H9 (cell line): ENCODE data around the gene LRRC42. TPM values are rescaled to one million over a fixed set of nuclear protein-coding genes. Genes with fewer than 3 reads are reported as not detected.

Source experiments
- DNase-seq: peaks from one replicate; pipeline ENCODE4 v3.0.0-alpha.2; 2017
- H2AFZ ChIP-seq: one replicate; pipeline ENCODE4 v1.6.1; 2013; ENCODE audit warnings: mild to moderate bottlenecking, low read length, control low read depth, moderate library complexity
- H2AK5ac ChIP-seq: 2 replicates; pipeline ENCODE4 v1.6.1; 2013; ENCODE audit warnings: low read length, control low read depth, mixed read lengths; ENCODE audit not compliant: insufficient read length
- H2BK120ac ChIP-seq: one replicate; pipeline ENCODE4 v1.6.1; 2013; ENCODE audit warnings: low read depth, mild to moderate bottlenecking, low read length, control low read depth, inconsistent platforms; ENCODE audit not compliant: poor library complexity, severe bottlenecking
- H2BK12ac ChIP-seq: 2 replicates; pipeline ENCODE4 v1.6.1; 2013; ENCODE audit warnings: low read length, control low read depth, mixed read lengths, low read depth; ENCODE audit not compliant: insufficient read length
- H2BK15ac ChIP-seq: 2 replicates; pipeline ENCODE4 v1.6.1; 2013; ENCODE audit warnings: low read depth, low read length, control low read depth
- H2BK20ac ChIP-seq: one replicate; pipeline ENCODE4 v1.6.1; 2013; ENCODE audit warnings: low read depth, mild to moderate bottlenecking, low read length, control low read depth, inconsistent platforms; ENCODE audit not compliant: poor library complexity, severe bottlenecking
- H2BK5ac ChIP-seq: 2 replicates; pipeline ENCODE4 v1.6.1; 2013; ENCODE audit warnings: low read length, control low read depth, mixed read lengths; ENCODE audit not compliant: insufficient read length
- H3K14ac ChIP-seq: 2 replicates; pipeline ENCODE4 v1.6.1; 2013; ENCODE audit warnings: low read length, control low read depth; ENCODE audit not compliant: insufficient read depth
- H3K18ac ChIP-seq: 2 replicates; pipeline ENCODE4 v1.6.1; 2013; ENCODE audit warnings: low read depth, mild to moderate bottlenecking, mixed read lengths, low read length, control low read depth; ENCODE audit not compliant: insufficient read length
- H3K23ac ChIP-seq: 2 replicates; pipeline ENCODE4 v1.6.1; 2013; ENCODE audit warnings: low read length, control low read depth, mixed read lengths, low read depth; ENCODE audit not compliant: insufficient read length
- H3K23me2 ChIP-seq: 2 replicates; pipeline ENCODE4 v1.6.1; 2013; ENCODE audit warnings: low read depth, mild to moderate bottlenecking, mixed read lengths, low read length, control low read depth; ENCODE audit not compliant: insufficient read length, poor library complexity, severe bottlenecking
- H3K27ac ChIP-seq: 2 replicates; pipeline ENCODE4 v1.5.1; 2013; ENCODE audit warnings: low read length, control low read depth, mixed read lengths, low read depth; ENCODE audit not compliant: insufficient read length
- H3K27me3 ChIP-seq: 2 replicates; pipeline ENCODE4 v1.6.1; 2013; ENCODE audit warnings: low read length, control low read depth, inconsistent platforms; ENCODE audit not compliant: insufficient read depth
- H3K4ac ChIP-seq: 2 replicates; pipeline ENCODE4 v1.6.1; 2013; ENCODE audit warnings: low read depth, mild to moderate bottlenecking, control low read depth, inconsistent platforms, low read length, moderate library complexity
- H3K4me1 ChIP-seq: 2 replicates; pipeline ENCODE4 v1.6.1; 2013; ENCODE audit warnings: low read length, control low read depth, inconsistent platforms; ENCODE audit not compliant: insufficient read depth
- H3K4me2 ChIP-seq: 2 replicates; pipeline ENCODE4 v1.6.1; 2013; ENCODE audit warnings: low read length, control low read depth, mixed read lengths; ENCODE audit not compliant: insufficient read length, insufficient read depth
- H3K56ac ChIP-seq: 2 replicates; pipeline ENCODE4 v1.6.1; 2013; ENCODE audit warnings: low read depth, mild to moderate bottlenecking, mixed read lengths, low read length, control low read depth; ENCODE audit not compliant: insufficient read length
- H3K79me1 ChIP-seq: 2 replicates; pipeline ENCODE4 v1.6.1; 2013; ENCODE audit warnings: low read depth, mild to moderate bottlenecking, moderate library complexity, low read length, control low read depth, inconsistent platforms; ENCODE audit not compliant: insufficient read depth, poor library complexity, severe bottlenecking
- H3K79me2 ChIP-seq: 2 replicates; pipeline ENCODE4 v1.6.1; 2013; ENCODE audit warnings: low read length, control low read depth, inconsistent platforms; ENCODE audit not compliant: insufficient read depth
- H3K9ac ChIP-seq: 2 replicates; pipeline ENCODE4 v1.6.1; 2013; ENCODE audit warnings: low read length, control low read depth, mixed read lengths; ENCODE audit not compliant: insufficient read length; ENCODE audit errors: extremely low read depth
- H3K9me3 ChIP-seq: one replicate; pipeline ENCODE4 v1.6.1; 2013; ENCODE audit warnings: low read depth, low read length, inconsistent platforms; ENCODE audit not compliant: control insufficient read depth
- H3T11ph ChIP-seq: one replicate; pipeline ENCODE4 v1.6.1; 2013; ENCODE audit warnings: mild to moderate bottlenecking, low read length, control low read depth, inconsistent platforms
- H4K20me1 ChIP-seq: one replicate; pipeline ENCODE4 v1.6.1; 2013; ENCODE audit not compliant: control insufficient read depth, insufficient read length, insufficient read depth
- H4K5ac ChIP-seq: 2 replicates; pipeline ENCODE4 v1.6.1; 2013; ENCODE audit warnings: low read depth, mild to moderate bottlenecking, mixed read lengths, low read length, control low read depth; ENCODE audit not compliant: insufficient read length
- H4K8ac ChIP-seq: replicated peaks from 2 replicates; pipeline ENCODE4 v1.6.1; 2013; ENCODE audit warnings: low read length, control low read depth, mixed read lengths, low read depth; ENCODE audit not compliant: insufficient read length
- H4K91ac ChIP-seq: 2 replicates; pipeline ENCODE4 v1.6.1; 2013; ENCODE audit warnings: low read depth, mild to moderate bottlenecking, moderate library complexity, mixed read lengths, low read length, control low read depth; ENCODE audit not compliant: insufficient read length
- H3K27ac Mint-ChIP-seq, 3 experiments: 2 replicates in 2 of 3; 3 replicates in 1 of 3; pipeline ENCODE4 v1.8.0; 2020 to 2021; ENCODE audit warnings: mixed read lengths in 3 of 3, mild to moderate bottlenecking in 1 of 3, moderate library complexity in 1 of 3
- H3K27me3 Mint-ChIP-seq: 2 replicates; pipeline ENCODE4 v1.8.0; 2021; ENCODE audit warnings: low read depth, mild to moderate bottlenecking, moderate library complexity, mixed read lengths
- H3K36me3 Mint-ChIP-seq, 3 experiments: 2 replicates in 2 of 3; 3 replicates in 1 of 3; pipeline ENCODE4 v1.8.0; 2020 to 2021; ENCODE audit warnings: low read depth in 3 of 3, mixed read lengths in 3 of 3; ENCODE audit not compliant: insufficient read depth in 1 of 3
- H3K4me1 Mint-ChIP-seq, 2 experiments: 2 replicates each; pipeline ENCODE4 v1.8.0; 2020; ENCODE audit warnings: mixed read lengths in 2 of 2
- H3K4me3 Mint-ChIP-seq, 2 experiments: 2 replicates in 1 of 2; 3 replicates in 1 of 2; pipeline ENCODE4 v1.8.0; 2020 to 2021; ENCODE audit warnings: mild to moderate bottlenecking in 2 of 2, mixed read lengths in 2 of 2, moderate library complexity in 1 of 2
- H3K9me3 Mint-ChIP-seq, 2 experiments: 2 replicates in 1 of 2; 3 replicates in 1 of 2; pipeline ENCODE4 v1.8.0; 2020; ENCODE audit warnings: mild to moderate bottlenecking in 2 of 2, mixed read lengths in 2 of 2, moderate library complexity in 1 of 2
- CTCF ChIP-seq: fragments of 200-600 bp; sonication (generic); conservative IDR thresholded peaks from 3 replicates; pipeline ENCODE4 v1.8.0; 2021; ENCODE audit warnings: antibody characterized with exemption, mild to moderate bottlenecking
- WGBS: extraction: QIAGEN DNeasy Blood & Tissue Kit; methylation state at CpG from one replicate; pipeline ENCODE4 v1.1.7; 2013; ENCODE audit warnings: missing lambda C conversion rate, low lambda C conversion rate, mixed read lengths; ENCODE audit not compliant: insufficient read length; ENCODE audit errors: extremely low coverage; 5-methylcytosine and 5-hydroxymethylcytosine counted together
- total RNA-seq: library from RNA; stranded (reverse); gene quantifications from 2 replicates; pipeline ENCODE4 v1.2.1, GENCODE V29; 2021

LRRC42 gene
- total RNA-seq, 1 experiment from 2014 or later: 36.3 TPM

- no peaks in the 10 kb centered on the region for H3K79me1 ChIP-seq
- H3K9me3 ChIP-seq: no peaks in the 10 kb centered on the region
- no peak overlapping the region for H2BK5ac ChIP-seq
- no peak overlapping the region; a peak in 1 of 5 replicates for H3K4me3 Mint-ChIP-seq
- H3K27me3 Mint-ChIP-seq: no peaks in the 10 kb centered on the region; the same call in 1 of the 2 replicates
- H2BK12ac ChIP-seq: no peak overlapping the region
- H3K14ac ChIP-seq: no peak overlapping the region
- no peak overlapping the region for H3K4ac ChIP-seq
- peaks cover 2 to 15% (median 4%) of the 10 kb centered on the region in 3 experiments; a peak in 5 of 7 replicates for H3K36me3 Mint-ChIP-seq
- H2BK120ac ChIP-seq: no peak overlapping the region
- no peak overlapping the region for H4K5ac ChIP-seq
- no peak overlapping the region for H2AK5ac ChIP-seq
- no peak for DNase-seq
- H2AFZ ChIP-seq: no peak overlapping the region
- H4K91ac ChIP-seq: no peak overlapping the region
- no peak overlapping the region for H3K23ac ChIP-seq
- no peaks in the 10 kb centered on the region for H3K27me3 ChIP-seq
- H2BK20ac ChIP-seq: no peak overlapping the region
- H3K4me2 ChIP-seq: peak overlapping the region; percentile 1
- no peak overlapping the region for H3K9ac ChIP-seq
- H3K4me1 Mint-ChIP-seq: peaks cover 23 to 30% of the 10 kb centered on the region in 2 experiments
- H3K9me3 Mint-ChIP-seq: no peaks in the 10 kb centered on the region
- no peak overlapping the region for H2BK15ac ChIP-seq
- no peak overlapping the region for H4K8ac ChIP-seq
- H3T11ph ChIP-seq: no peak overlapping the region
- no peaks in the 10 kb centered on the region for H4K20me1 ChIP-seq
- no peak overlapping the region for H3K56ac ChIP-seq
- no peaks in the 10 kb centered on the region; the same call in 1 of the 2 replicates for H3K79me2 ChIP-seq
- H3K23me2 ChIP-seq: peaks cover 13% of the 10 kb centered on the region
- H3K27ac ChIP-seq: no peak overlapping the region
- no CpG with 5 or more reads among the region's 7 CpGs for WGBS
- no peak overlapping the region for H3K18ac ChIP-seq
- 0 out of 7 replicates have a peak overlapping the region, but pooled peaks of 1 of the 3 experiments have one; percentile 11 for H3K27ac Mint-ChIP-seq
- no peaks in the 10 kb centered on the region for H3K4me1 ChIP-seq
- no peak for TF ChIP-seq CTCF
Observed at GRCh38 chr1:53942127-53942957, 3.8 kb upstream of the LRRC42 start.
